AG04450 (cell line): ENCODE measurements around the gene MRPL57. TPM values are rescaled to one million over a fixed set of nuclear protein-coding genes. Genes with fewer than 3 reads are reported as not detected.

Experiments
- CTCF ChIA-PET: fragments of 300-600, 350-600 bp; formaldehyde crosslinking; extraction: SDS; loops from one replicate; lab custom pipeline; 2022; ENCODE audit warnings: antibody characterized with exemption, inconsistent platforms; lab: Charles Lee
- POLR2A ChIA-PET: fragments of 350-600 bp; formaldehyde crosslinking; extraction: SDS; loops from one replicate; lab custom pipeline; 2021; ENCODE audit warnings: antibody characterized with exemption, inconsistent platforms; lab: Yijun Ruan, JAX
- DNase-seq: peaks from one replicate; pipeline ENCODE4 v3.0.0-alpha.2; 2011; ENCODE audit warnings: low read depth, low spot score
- H3K27ac ChIP-seq: one replicate; pipeline ENCODE4 v1.5.1; 2012; ENCODE audit warnings: low read depth, low read length, control low read depth
- H3K27me3 ChIP-seq: one replicate; pipeline ENCODE4 v1.6.0; 2012; ENCODE audit warnings: low read length; ENCODE audit not compliant: control insufficient read depth, insufficient read depth
- H3K4me3 ChIP-seq: 2 replicates; pipeline ENCODE4 v1.5.1; 2011; ENCODE audit warnings: mild to moderate bottlenecking, low read depth, low read length, control low read depth
- H3K9me3 ChIP-seq: 2 replicates; pipeline ENCODE4 v1.5.1; 2012; ENCODE audit warnings: low read length; ENCODE audit not compliant: control insufficient read depth, insufficient read depth
- polyA plus RNA-seq: library from polyadenylated mRNA; depleted of rRNA; stranded (reverse); fragments of >200 nt; gene quantifications from 2 replicates; pipeline ENCODE4 v1.2.3, GENCODE V29; 2011
- TF ChIP-seq, protein P1 (sequence below): IDR thresholded peaks from 2 replicates; pipeline ENCODE4 v1.5.1; 2011; ENCODE audit warnings: low read depth, low read length, control low read depth, inconsistent platforms

The MRPL57 gene
- polyA plus RNA-seq, 1 experiment = 15.6 TPM

DNA sequence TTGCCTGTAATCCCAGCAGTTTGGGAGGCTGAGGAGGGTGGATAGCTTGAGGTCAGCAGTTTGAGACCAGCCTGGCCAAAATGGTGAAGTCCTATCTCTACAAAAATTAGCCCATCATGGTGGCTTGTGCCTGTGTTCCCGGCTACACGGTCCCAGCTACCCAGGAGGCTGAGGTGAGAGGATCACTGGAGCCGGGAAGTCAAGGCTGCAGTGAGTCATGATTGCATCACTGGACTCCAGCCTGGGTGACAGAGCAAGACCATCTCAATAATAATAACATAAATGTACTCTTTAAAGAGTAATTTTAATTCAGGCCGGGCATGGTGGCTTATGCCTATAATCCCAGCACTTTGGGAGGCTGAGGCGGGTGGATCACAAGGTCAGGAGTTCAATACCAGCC lies 38.8 kb upstream of the MRPL57 start:
- TF ChIP-seq, protein P1, sequence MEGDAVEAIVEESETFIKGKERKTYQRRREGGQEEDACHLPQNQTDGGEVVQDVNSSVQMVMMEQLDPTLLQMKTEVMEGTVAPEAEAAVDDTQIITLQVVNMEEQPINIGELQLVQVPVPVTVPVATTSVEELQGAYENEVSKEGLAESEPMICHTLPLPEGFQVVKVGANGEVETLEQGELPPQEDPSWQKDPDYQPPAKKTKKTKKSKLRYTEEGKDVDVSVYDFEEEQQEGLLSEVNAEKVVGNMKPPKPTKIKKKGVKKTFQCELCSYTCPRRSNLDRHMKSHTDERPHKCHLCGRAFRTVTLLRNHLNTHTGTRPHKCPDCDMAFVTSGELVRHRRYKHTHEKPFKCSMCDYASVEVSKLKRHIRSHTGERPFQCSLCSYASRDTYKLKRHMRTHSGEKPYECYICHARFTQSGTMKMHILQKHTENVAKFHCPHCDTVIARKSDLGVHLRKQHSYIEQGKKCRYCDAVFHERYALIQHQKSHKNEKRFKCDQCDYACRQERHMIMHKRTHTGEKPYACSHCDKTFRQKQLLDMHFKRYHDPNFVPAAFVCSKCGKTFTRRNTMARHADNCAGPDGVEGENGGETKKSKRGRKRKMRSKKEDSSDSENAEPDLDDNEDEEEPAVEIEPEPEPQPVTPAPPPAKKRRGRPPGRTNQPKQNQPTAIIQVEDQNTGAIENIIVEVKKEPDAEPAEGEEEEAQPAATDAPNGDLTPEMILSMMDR = no peak

DNA sequence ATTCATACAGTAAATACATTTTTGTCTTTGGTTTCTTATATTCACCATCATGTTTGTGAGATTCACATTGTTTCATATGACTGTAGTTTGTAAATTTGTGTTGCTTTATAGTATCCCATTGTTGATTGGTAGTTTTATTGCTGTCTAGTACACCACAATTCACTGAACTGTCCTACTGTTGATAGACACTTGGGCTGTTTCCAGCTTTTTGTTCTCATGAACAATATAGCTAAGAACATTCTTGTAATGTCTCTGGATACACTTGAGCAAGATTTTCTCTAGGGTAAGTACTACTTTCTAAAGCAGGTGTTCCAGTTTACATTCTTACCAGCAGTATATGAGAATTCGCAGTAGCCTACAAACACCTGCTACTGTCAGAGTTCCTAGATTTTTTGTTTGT lies 37.9 kb upstream of the MRPL57 start:
- TF ChIP-seq, protein P1 = no peak
- no peaks in the 10 kb centered on the region; the same call in 1 of the 2 replicates for H3K9me3 ChIP-seq
- no peak overlapping the region for H3K4me3 ChIP-seq
- no peak overlapping the region for H3K27ac ChIP-seq
- POLR2A ChIA-PET = interaction anchor here (0.6 kb wide), 1 partner anchor 39 kb away, joined by 3 read pairs; no protein-coding TSS in a partner anchor
- DNase-seq = no peak
- H3K27me3 ChIP-seq = no peaks in the 10 kb centered on the region
- CTCF ChIA-PET = interaction anchor here (0.7 to 1.2 kb wide), 2 partner anchors 113 to 339 kb away, joined by 3 to 5 read pairs; no protein-coding TSS in a partner anchor

More for the DNA sequence above, 38.8 kb upstream of the MRPL57 start:
- POLR2A ChIA-PET = interaction anchor here (0.6 kb wide), 1 partner anchor 68 kb away, joined by 3 read pairs; no protein-coding TSS in a partner anchor
- DNase-seq = no peak
- no peaks in the 10 kb centered on the region for H3K27me3 ChIP-seq
- H3K4me3 ChIP-seq = no peak overlapping the region
- H3K27ac ChIP-seq = no peak overlapping the region
- H3K9me3 ChIP-seq = no peaks in the 10 kb centered on the region; the same call in 1 of the 2 replicates
- CTCF ChIA-PET = interaction anchor here (1.3 kb wide), 1 partner anchor 194 kb away, joined by 5 read pairs; no protein-coding TSS in a partner anchor

DNA sequence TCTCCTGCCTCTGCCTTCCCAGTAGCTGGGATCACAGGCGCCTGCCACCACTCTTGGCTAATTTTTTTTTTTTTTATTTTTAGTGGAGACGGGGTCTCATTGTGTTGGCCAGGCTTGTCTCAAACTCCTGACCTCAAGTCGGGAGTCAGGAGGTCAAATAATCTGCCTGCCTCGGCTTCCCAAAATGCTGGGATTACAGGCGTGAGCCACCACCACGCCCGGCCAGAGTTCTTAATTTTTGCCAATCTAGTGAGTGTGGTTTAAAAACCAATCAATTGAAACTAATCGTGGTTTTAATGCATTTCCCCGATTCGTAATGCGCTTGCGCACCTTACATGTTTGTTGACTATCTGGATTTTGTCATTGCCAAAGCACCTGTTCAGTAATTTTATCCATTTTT lies 37.1 kb upstream of the MRPL57 start:
- H3K27me3 ChIP-seq = no peaks in the 10 kb centered on the region
- TF ChIP-seq, protein P1 = no peak
- ChIA-PET CTCF (interaction anchor here (1.2 kb wide), 1 partner anchor 338 kb away, joined by 3 read pairs; no protein-coding TSS in a partner anchor), POLR2A (no interaction called here)
- no peak overlapping the region; the same call in 1 of the 2 replicates for H3K4me3 ChIP-seq
- DNase-seq = no peak
- H3K27ac ChIP-seq = no peak overlapping the region
- no peaks in the 10 kb centered on the region; the same call in 1 of the 2 replicates for H3K9me3 ChIP-seq

DNA sequence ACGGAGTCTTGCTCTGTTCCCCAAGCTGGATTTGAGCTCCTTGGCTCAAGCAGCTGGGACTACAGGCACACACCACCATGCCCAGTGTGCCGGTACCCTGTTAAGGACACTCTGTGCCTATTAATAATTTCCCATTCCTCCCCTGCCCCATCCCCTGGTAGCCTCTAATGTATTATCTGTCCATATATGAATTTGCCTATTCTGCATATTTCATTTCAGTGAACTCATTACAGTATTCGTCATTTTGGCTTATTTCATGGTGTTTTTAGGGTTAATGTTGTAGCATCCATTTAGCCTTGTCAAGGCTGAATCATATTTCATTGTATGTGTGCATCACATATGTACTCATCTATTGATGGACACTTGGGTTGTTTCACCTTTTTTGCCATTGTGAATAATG lies 33.7 kb upstream of the MRPL57 start:
- ChIA-PET CTCF (interaction anchor here (1.0 kb wide), 1 partner anchor 199 kb away, joined by 3 read pairs; no protein-coding TSS in a partner anchor), POLR2A (no interaction called here)
- TF ChIP-seq, protein P1 = no peak
- DNase-seq = no peak
- no peaks in the 10 kb centered on the region for H3K27me3 ChIP-seq
- no peak overlapping the region for H3K27ac ChIP-seq
- H3K9me3 ChIP-seq = no peaks in the 10 kb centered on the region; the same call in 1 of the 2 replicates
- H3K4me3 ChIP-seq = no peak overlapping the region

DNA sequence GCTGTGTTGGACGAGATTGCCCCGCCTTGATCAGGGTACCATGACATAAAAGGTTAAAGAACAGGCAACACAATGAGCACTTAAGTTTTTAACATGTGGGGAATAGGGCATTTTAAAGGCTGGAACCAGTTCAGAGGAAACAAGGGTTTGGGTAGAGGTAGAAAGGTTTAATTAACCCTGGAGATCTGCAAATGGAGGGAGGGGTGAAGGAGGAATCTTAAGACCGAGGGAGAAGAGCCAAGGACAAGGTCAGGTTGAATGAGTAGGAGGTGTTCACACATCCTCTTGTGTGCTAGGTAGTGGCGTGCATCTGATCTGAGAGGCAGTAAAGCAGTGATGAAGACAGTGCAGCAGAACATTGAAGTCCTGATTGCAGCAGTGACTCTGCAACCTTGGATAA lies 28.6 kb upstream of the MRPL57 start:
- DNase-seq = no peak
- Histone ChIP-seq H3K4me3 (no peak overlapping the region), H3K9me3 (no peaks in the 10 kb centered on the region), H3K27ac (no peak overlapping the region), H3K27me3 (no peaks in the 10 kb centered on the region)
- CTCF ChIA-PET = interaction anchor here (0.6 kb wide), 1 partner anchor 1647 kb away, joined by 3 read pairs; no protein-coding TSS in a partner anchor
- POLR2A ChIA-PET = interaction anchor here (0.7 kb wide), 1 partner anchor 1024 kb away, joined by 4 read pairs; no protein-coding TSS in a partner anchor
- TF ChIP-seq, protein P1 = no peak
